Mucosa of descending colon (tissue), 3 donors: ENCODE measurements around the gene EFNA5. TPM values are rescaled to one million over a fixed set of nuclear protein-coding genes. Genes with fewer than 3 reads are reported as not detected.

Experiments
- ATAC-seq: fragments of 200-7000 bp; cut with Tn5 transposase; one replicate; pipeline ENCODE4 v1.9.1; 2020; ENCODE audit warnings: mild to moderate bottlenecking, moderate library complexity
- DNase-seq, 3 donors: peaks; one replicate each; pipeline ENCODE4 v3.0.0-alpha.2; 2020
- H3K36me3 ChIP-seq: fragments of 200-600 bp; one replicate; pipeline ENCODE4 v1.8.0; 2021; ENCODE audit warnings: low read depth, mild to moderate bottlenecking
- H3K4me1 ChIP-seq: fragments of 200-600 bp; one replicate; pipeline ENCODE4 v1.8.0; 2021; ENCODE audit warnings: low read depth, mild to moderate bottlenecking
- H3K4me3 ChIP-seq: fragments of 200-600 bp; one replicate; pipeline ENCODE4 v1.8.0; 2021; ENCODE audit warnings: mild to moderate bottlenecking
- H3K9me3 ChIP-seq: fragments of 200-600 bp; one replicate; pipeline ENCODE4 v1.8.0; 2021; ENCODE audit warnings: mild to moderate bottlenecking
- intact Hi-C, 2 donors: fragments of 100-400 bp; cut with DNase I in 1 of 2; cut with micrococcal nuclease in 1 of 2; formaldehyde crosslinking; loops; one replicate each; pipeline versions ENCODE4 v1.11.0 to v1.11.1; 2022; cut with DNase I, micrococcal nuclease
- total RNA-seq, 3 donors: library from RNA; stranded (reverse); fragmentation: NEBNext Ultra II Directional in 2 of 3; extraction: Animal tissue kit (Norgen Biotek cat#: 25700) in 2 of 3; gene quantifications; one replicate each; pipeline versions ENCODE4 v1.2.1 to v1.2.4, GENCODE V29; 2021 to 2023
- TF ChIP-seq, protein P1 (sequence below): fragments of 200-600 bp; IDR thresholded peaks from one replicate; pipeline ENCODE4 v1.8.0; 2022; ENCODE audit warnings: antibody characterized with exemption, mild to moderate bottlenecking
- donor health status: DM: no; HTN: no; CAD: no; lungs with moderate emphysema.
- donor health status: DM: no; HTN: no; CAD: no.
- donor health status: DM: no; HTN: yes; CAD: no.

EFNA5 gene
- total RNA-seq, 3 donors from 2014 or later, result 12.7 to 14.4 (median 14.3) TPM

DNA sequence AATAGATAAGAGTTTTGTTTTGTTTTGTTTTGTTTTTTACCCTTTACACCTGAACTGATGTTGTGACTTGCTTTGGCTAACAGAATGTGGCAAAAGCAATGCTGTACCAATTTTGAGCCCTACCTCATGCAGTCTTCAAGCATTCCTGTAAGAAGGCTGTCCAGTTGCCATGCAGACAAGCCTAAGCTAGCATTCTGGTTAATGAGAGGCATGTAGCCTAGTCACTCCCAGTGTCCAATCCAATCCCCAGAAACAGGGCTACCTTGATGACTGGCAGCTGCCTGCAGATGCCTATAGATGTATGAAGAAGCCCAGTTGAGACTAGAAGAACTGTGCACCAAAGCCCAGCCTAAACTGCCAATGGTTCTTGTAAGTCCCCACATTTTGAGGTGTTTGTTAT lies 9.4 kb upstream of the EFNA5 start:
- no peak for DNase-seq
- peaks cover 5% of the 10 kb centered on the region for H3K4me1 ChIP-seq
- ATAC-seq, result no peak
- TF ChIP-seq, protein P1, sequence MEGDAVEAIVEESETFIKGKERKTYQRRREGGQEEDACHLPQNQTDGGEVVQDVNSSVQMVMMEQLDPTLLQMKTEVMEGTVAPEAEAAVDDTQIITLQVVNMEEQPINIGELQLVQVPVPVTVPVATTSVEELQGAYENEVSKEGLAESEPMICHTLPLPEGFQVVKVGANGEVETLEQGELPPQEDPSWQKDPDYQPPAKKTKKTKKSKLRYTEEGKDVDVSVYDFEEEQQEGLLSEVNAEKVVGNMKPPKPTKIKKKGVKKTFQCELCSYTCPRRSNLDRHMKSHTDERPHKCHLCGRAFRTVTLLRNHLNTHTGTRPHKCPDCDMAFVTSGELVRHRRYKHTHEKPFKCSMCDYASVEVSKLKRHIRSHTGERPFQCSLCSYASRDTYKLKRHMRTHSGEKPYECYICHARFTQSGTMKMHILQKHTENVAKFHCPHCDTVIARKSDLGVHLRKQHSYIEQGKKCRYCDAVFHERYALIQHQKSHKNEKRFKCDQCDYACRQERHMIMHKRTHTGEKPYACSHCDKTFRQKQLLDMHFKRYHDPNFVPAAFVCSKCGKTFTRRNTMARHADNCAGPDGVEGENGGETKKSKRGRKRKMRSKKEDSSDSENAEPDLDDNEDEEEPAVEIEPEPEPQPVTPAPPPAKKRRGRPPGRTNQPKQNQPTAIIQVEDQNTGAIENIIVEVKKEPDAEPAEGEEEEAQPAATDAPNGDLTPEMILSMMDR, result no peak
- no peaks in the 10 kb centered on the region for H3K36me3 ChIP-seq
- H3K4me3 ChIP-seq, result no peak overlapping the region
- no peaks in the 10 kb centered on the region for H3K9me3 ChIP-seq
- intact Hi-C loops, result no loop called here

DNA sequence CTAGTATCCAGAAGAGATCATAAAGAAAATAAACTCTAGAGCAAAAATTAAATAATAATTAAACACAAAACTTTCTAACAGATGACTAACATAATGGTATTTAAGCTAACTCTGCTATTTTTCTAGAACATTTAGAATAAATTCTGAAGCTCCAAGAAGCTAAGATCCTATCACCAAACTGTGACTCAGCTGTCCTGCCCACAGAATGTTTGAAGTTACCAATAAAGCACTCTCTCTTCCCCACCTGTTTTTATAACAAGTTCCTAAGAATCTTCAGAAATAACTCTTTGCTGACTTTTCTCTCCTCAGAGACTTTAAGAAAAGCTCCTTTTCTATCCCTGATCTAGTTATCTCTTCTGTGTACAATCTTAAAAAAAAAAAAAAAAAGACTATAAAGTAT lies 6.0 kb upstream of the EFNA5 start:
- DNase-seq, result no peak

DNA sequence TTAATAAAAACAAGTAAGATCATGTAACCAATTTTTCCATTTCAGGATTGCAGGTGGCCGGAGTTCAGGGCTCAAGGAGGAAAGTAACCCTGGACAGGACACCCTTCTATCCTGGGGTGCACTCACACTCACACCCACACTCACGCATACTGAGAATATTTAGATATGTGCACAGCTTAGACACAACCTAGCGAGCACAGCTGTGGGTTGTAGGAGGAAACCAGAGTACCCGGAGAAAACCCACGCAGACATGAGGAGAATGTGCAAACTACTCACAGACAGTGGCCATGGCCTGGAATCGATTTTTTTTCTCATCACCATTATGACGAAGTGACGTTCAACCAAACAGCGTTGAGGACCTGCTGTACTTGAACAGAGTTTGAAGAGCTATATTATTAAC lies 4.5 kb upstream of the EFNA5 start:
- intact Hi-C loops, result no loop called here
- no peaks in the 10 kb centered on the region for H3K9me3 ChIP-seq
- ATAC-seq (no peak), DNase-seq (no peak)
- H3K4me3 ChIP-seq, result no peak overlapping the region
- H3K4me1 ChIP-seq, result peaks cover 14% of the 10 kb centered on the region
- TF ChIP-seq, protein P1, result no peak
- H3K36me3 ChIP-seq, result no peaks in the 10 kb centered on the region

More for the DNA sequence above, 6.0 kb upstream of the EFNA5 start:
- no peaks in the 10 kb centered on the region for H3K9me3 ChIP-seq
- no peak overlapping the region for H3K4me3 ChIP-seq
- no peak for ATAC-seq
- peaks cover 9% of the 10 kb centered on the region for H3K4me1 ChIP-seq
- H3K36me3 ChIP-seq, result no peaks in the 10 kb centered on the region
- TF ChIP-seq, protein P1, result no peak
- intact Hi-C loops, result no loop called here

DNA sequence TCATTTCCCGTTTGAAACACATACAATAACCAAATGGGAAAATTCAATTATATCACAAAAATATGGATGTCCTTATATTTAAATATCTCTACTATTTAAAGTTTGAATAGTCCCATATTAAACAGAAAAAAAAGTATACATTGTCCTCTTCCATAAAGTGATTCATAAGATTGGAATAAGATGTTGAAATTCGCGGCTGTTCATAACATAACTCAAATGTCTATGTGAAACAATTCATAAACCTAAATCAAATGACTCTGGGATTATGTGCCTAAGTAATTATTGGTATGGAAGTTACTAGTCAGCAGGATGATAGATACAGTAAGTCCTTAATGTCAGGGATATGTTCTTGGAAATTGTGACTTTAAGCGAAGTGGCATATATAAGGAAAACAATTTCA lies 3.9 kb upstream of the EFNA5 start:
- DNase-seq, result no peak
- H3K36me3 ChIP-seq, result no peaks in the 10 kb centered on the region
- no peaks in the 10 kb centered on the region for H3K9me3 ChIP-seq
- H3K4me1 ChIP-seq, result peaks cover 14% of the 10 kb centered on the region
- ATAC-seq, result no peak
- intact Hi-C loops, result no loop called here
- H3K4me3 ChIP-seq, result no peak overlapping the region
- TF ChIP-seq, protein P1, result no peak

DNA sequence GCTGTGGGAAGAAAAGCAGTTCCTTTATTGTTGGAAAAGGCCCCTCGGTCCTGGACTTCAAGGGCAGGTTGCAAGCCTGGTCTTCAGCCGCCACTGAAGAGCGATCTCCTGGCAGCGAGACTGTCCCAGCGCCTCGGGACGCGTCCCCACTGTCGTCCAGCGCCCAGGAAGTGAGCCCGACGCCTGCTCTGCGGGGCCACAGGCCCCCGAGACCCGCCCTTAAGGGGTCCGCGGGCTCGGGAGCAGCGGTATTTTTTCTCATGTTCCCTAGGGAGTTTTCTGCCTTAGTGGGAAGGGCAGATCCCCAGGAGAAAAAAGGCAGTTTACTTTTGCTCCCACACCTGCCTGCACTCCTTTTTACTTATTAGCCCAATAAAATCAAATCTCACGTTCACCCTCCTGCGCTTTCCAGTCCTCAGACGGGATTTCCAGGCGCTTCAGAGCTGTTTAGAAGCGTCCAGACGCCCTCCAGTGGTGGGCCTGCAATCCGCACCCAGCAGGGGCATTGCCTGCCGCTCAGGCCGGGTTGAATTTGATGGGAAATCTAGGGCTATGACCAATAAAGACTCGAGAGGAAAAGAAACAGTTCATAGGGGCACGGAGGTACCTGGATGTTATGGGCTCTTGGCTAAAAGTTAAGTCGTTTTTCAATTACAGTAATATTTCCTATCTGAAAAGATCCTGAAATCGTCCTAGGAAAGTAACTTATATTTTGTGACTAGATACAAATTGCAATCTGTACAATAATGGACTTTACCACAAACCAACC lies 2.8 kb upstream of the EFNA5 start:
- peak; percentile 86 to 94 (median 91) for DNase-seq
- no peaks in the 10 kb centered on the region for H3K36me3 ChIP-seq
- peak overlapping the region; percentile 2 for H3K4me3 ChIP-seq
- no peaks in the 10 kb centered on the region for H3K9me3 ChIP-seq
- ATAC-seq, result peak; percentile 69
- intact Hi-C loops, result no loop called here
- H3K4me1 ChIP-seq, result peaks cover 12% of the 10 kb centered on the region
- TF ChIP-seq, protein P1, result peak; percentile 93
